HepG2 (cell line): ENCODE measurements around the gene PRR20B. TPM values are rescaled to one million over a fixed set of nuclear protein-coding genes. Genes with fewer than 3 reads are reported as not detected.

Experiments
- ATAC-seq: fragments of 200-7000 bp; cut with Tn5 transposase; 3 replicates; pipeline ENCODE4 v1.9.1; 2020; ENCODE audit warnings: mild to moderate bottlenecking, moderate library complexity
- BruUV-seq: library from RNA; stranded (reverse); fragments of 400-500 nt; replicated peaks from 2 replicates; lab custom pipeline; 2021; lab: Mats Ljungman, UMichigan
- CTCF ChIA-PET: fragments of 300-600 bp; formaldehyde crosslinking; extraction: SDS; loops from one replicate; lab custom pipeline; 2021; ENCODE audit warnings: low total read pairs, inconsistent platforms, low intra/inter-chr PET ratio; lab: Yijun Ruan, JAX
- POLR2A ChIA-PET: fragments of 350-600 bp; sonication (Branson Sonifier 250); formaldehyde crosslinking; loops from one replicate; lab custom pipeline; 2020; ENCODE audit warnings: antibody characterized with exemption, inconsistent platforms; lab: Yijun Ruan, JAX
- DNase-seq: peaks from one replicate; pipeline ENCODE4 v3.0.0-alpha.2; 2015; ENCODE audit warnings: low spot score
- FAIRE-seq: peaks from 3 replicates; lab custom pipeline; 2011; peaks lifted over from hg19 to GRCh38; lab: Jason Lieb, UNC
- H2AFZ ChIP-seq: one replicate; pipeline ENCODE4 v1.6.1; 2011; ENCODE audit warnings: low read length, inconsistent platforms
- H3K27ac ChIP-seq: fragments of 300-600 bp; 3 replicates; pipeline ENCODE4 v1.8.0; 2011; ENCODE audit warnings: mixed run types, mild to moderate bottlenecking, mixed read lengths, low read length, inconsistent platforms; ENCODE audit not compliant: insufficient read depth; ENCODE audit errors: extremely low read length
- H3K27me3 ChIP-seq, 2 experiments: fragments of 200-600 bp in 1 of 2; 2 replicates in 1 of 2; 3 replicates in 1 of 2; pipeline versions ENCODE4 v1.6.0 to v1.8.0; 2011; ENCODE audit warnings: low read length in 2 of 2, mild to moderate bottlenecking in 2 of 2, moderate library complexity in 2 of 2, inconsistent platforms in 1 of 2; ENCODE audit not compliant: insufficient read depth in 2 of 2, control insufficient read depth in 1 of 2
- H3K36me3 ChIP-seq, 2 experiments: fragments of 200-600 bp in 1 of 2; replicated peaks in 1 of 2; 2 replicates in 1 of 2; 3 replicates in 1 of 2; pipeline versions ENCODE4 v1.5.1 to v1.8.0; 2011; ENCODE audit warnings: low read length in 2 of 2, inconsistent platforms in 1 of 2; ENCODE audit not compliant: insufficient read depth in 2 of 2, control insufficient read depth in 1 of 2
- H3K4me1 ChIP-seq: 2 replicates; pipeline ENCODE4 v1.5.1; 2012; ENCODE audit warnings: low read length, inconsistent platforms; ENCODE audit not compliant: insufficient read depth
- H3K4me2 ChIP-seq: 2 replicates; pipeline ENCODE4 v1.6.0; 2011; ENCODE audit warnings: low read depth, low read length, inconsistent platforms
- H3K4me3 ChIP-seq, 3 experiments: fragments of 200-600 bp in 1 of 3; sonication (generic), shearing (Covaris generic) in 1 of 3; replicated peaks in 1 of 3; 2 replicates each; pipeline ENCODE4 v1.5.1; 2011 to 2016; ENCODE audit warnings: low read length in 3 of 3, inconsistent platforms in 2 of 3, low read depth in 2 of 3, mild to moderate bottlenecking in 2 of 3, control low read depth in 1 of 3, mixed read lengths in 1 of 3; ENCODE audit not compliant: insufficient read depth in 1 of 3
- H3K79me2 ChIP-seq: one replicate; pipeline ENCODE4 v1.6.1; 2011; ENCODE audit warnings: low read length, inconsistent platforms; ENCODE audit not compliant: insufficient read depth
- H3K9ac ChIP-seq: 2 replicates; pipeline ENCODE4 v1.6.0; 2011; ENCODE audit warnings: mild to moderate bottlenecking, low read depth, low read length, inconsistent platforms; ENCODE audit not compliant: insufficient read depth
- H3K9me3 ChIP-seq: 2 replicates; pipeline ENCODE4 v1.5.1; 2012; ENCODE audit warnings: mild to moderate bottlenecking, low read length
- H4K20me1 ChIP-seq: 2 replicates; pipeline ENCODE4 v1.6.0; 2011; ENCODE audit warnings: inconsistent platforms, mild to moderate bottlenecking, low read length, moderate library complexity; ENCODE audit not compliant: insufficient read depth
- E2F5 ChIP-seq: sonication (generic); formaldehyde crosslinking; conservative IDR thresholded peaks from 2 replicates; pipeline ENCODE4 v1.4.0; 2020; ENCODE audit warnings: missing genetic modification reagents
- FOXM1 ChIP-seq: sonication (generic); formaldehyde crosslinking; IDR thresholded peaks from 2 replicates; pipeline ENCODE4 v1.5.0; 2020; ENCODE audit warnings: missing genetic modification reagents
- HNRNPK ChIP-seq: fragments of 200-400 bp; formaldehyde crosslinking; IDR thresholded peaks from 2 replicates; pipeline ENCODE4 v1.6.1; 2018; ENCODE audit warnings: low read length, low read depth, moderate library complexity, mild to moderate bottlenecking; ENCODE audit not compliant: poor library complexity, severe bottlenecking
- RBFOX2 ChIP-seq: fragments of 200-400 bp; formaldehyde crosslinking; IDR thresholded peaks from 2 replicates; pipeline ENCODE4 v1.6.1; 2017; ENCODE audit warnings: low read depth, mild to moderate bottlenecking, low read length
- STAT6 ChIP-seq: sonication (generic); formaldehyde crosslinking; IDR thresholded peaks from 2 replicates; pipeline ENCODE4 v1.4.0; 2020; ENCODE audit warnings: missing genetic modification reagents, mild to moderate bottlenecking, borderline replicate concordance
- THAP11 ChIP-seq: IDR thresholded peaks from 2 replicates; pipeline ENCODE4 v1.6.1; 2016; ENCODE audit warnings: missing biosample characterization, missing genetic modification reagents
- TRIM22 ChIP-seq: fragments of 450-650 bp; IDR thresholded peaks from 2 replicates; pipeline ENCODE4 v1.6.1; 2017
- ZNF121 ChIP-seq: sonication (generic); formaldehyde crosslinking; IDR thresholded peaks from 2 replicates; pipeline ENCODE4 v1.5.0; 2020; ENCODE audit warnings: mild to moderate bottlenecking, missing genetic modification reagents
- ZNF180 ChIP-seq: sonication (generic); formaldehyde crosslinking; IDR thresholded peaks from 2 replicates; pipeline ENCODE4 v1.4.0; 2020; ENCODE audit warnings: low read depth, missing genetic modification reagents, borderline replicate concordance
- ZNF609 ChIP-seq: sonication (generic); formaldehyde crosslinking; IDR thresholded peaks from 2 replicates; pipeline ENCODE4 v1.4.0; 2020; ENCODE audit warnings: mild to moderate bottlenecking, missing genetic modification reagents, borderline replicate concordance
- ZNF615 ChIP-seq: sonication (generic); formaldehyde crosslinking; IDR thresholded peaks from 2 replicates; pipeline ENCODE4 v1.5.0; 2020; ENCODE audit warnings: mild to moderate bottlenecking, missing genetic modification reagents, borderline replicate concordance
- ZNF616 ChIP-seq: sonication (generic); formaldehyde crosslinking; IDR thresholded peaks from 2 replicates; pipeline ENCODE4 v1.5.0; 2020; ENCODE audit warnings: low read depth, mild to moderate bottlenecking, missing genetic modification reagents
- WGBS: methylation state at CpG from one replicate; pipeline ENCODE4 v1.1.6; 2017; ENCODE audit warnings: low lambda C conversion rate; 5-methylcytosine and 5-hydroxymethylcytosine counted together
- in situ Hi-C: cut with HindIII; loops from 2 replicates; pipeline ENCODE4 v1.10.0; 2017; ENCODE audit warnings: low pct_unique_long_range_greater_than_20kb; ENCODE audit not compliant: extremely low pct_ligation_motif_present
- intact Hi-C: fragments of 100-400 bp; cut with micrococcal nuclease; formaldehyde crosslinking; loops from one replicate; pipeline ENCODE4 v1.10.0; 2022; ENCODE audit not compliant: unreplicated experiment
- polyA plus RNA-seq, 8 experiments: library from polyadenylated mRNA; depleted of rRNA in 3 of 8; stranded (reverse) in 7 of 8; unstranded in 1 of 8; fragments of >200 nt; fragmentation: Illumina TruSeq in 4 of 8; extraction: Trizol in 4 of 8; gene quantifications; 2 replicates each; pipeline versions ENCODE4 v1.2.1 to v1.2.3, GENCODE V29; 2011 to 2016; ENCODE audit warnings: low read depth in 4 of 8, missing spikeins in 1 of 8, mixed read lengths in 1 of 8; ENCODE audit not compliant: insufficient read depth in 1 of 8
- total RNA-seq, 5 experiments: library from RNA; depleted of rRNA; stranded (reverse); fragments of >200 nt; fragmentation: Illumina TruSeq; extraction: Trizol; gene quantifications; 2 replicates each; pipeline ENCODE4 v1.2.3, GENCODE V29; 2016; ENCODE audit warnings: low read depth in 1 of 5

Gene PRR20B
- total and polyA plus RNA-seq, 2 of the 13 experiments (the other 11 are each of a cell fraction or from before 2014, with no cell fraction given) = not detected

GRCh38 chr13:57128909-57129308 is 18.4 kb upstream of the PRR20B start:
- Histone ChIP-seq H3K27me3 (no peaks in the 10 kb centered on the region; a peak in 1 of 5 replicates), H3K4me3 (no peak overlapping the region), H3K79me2 (no peaks in the 10 kb centered on the region), H3K27ac (no peak overlapping the region), H3K9ac (no peak overlapping the region), H3K4me1 (no peaks in the 10 kb centered on the region), H3K4me2 (no peak overlapping the region), H2AFZ (no peak overlapping the region), H3K9me3 (peaks cover 54% of the 10 kb centered on the region), H4K20me1 (no peaks in the 10 kb centered on the region), H3K36me3 (no peaks in the 10 kb centered on the region)
- in situ Hi-C loops (no loop called here), intact Hi-C loops (no loop called here)
- POLR2A ChIA-PET = no interaction called here
- 39% methylated on average over 6 of the region's 6 CpGs for WGBS
- DNase-seq (no peak), FAIRE-seq (no peak), ATAC-seq (no peak)
- BruUV-seq = no TSS peak
- TF ChIP-seq ZNF121 (CRISPR knock-in tag) = no peak
- no peak for TF ChIP-seq ZNF615 (CRISPR knock-in tag)
- no peak for TF ChIP-seq STAT6 (CRISPR knock-in tag)
- no peak for TF ChIP-seq HNRNPK
- no peak for TF ChIP-seq THAP11 (CRISPR knock-in tag)
- TF ChIP-seq ZNF609 (CRISPR knock-in tag) = no peak
- no peak for TF ChIP-seq FOXM1 (CRISPR knock-in tag)
- TF ChIP-seq ZNF180 = no peak
- no peak for TF ChIP-seq E2F5 (CRISPR knock-in tag)
- no peak for TF ChIP-seq TRIM22
- no peak for TF ChIP-seq ZNF616 (CRISPR knock-in tag)
- TF ChIP-seq RBFOX2 = no peak
- CTCF ChIA-PET = no interaction called here
